CD4-positive, alpha-beta T cell (primary cell): ENCODE data around the gene PDZD8. TPM values are rescaled to one million over a fixed set of nuclear protein-coding genes. Genes with fewer than 3 reads are reported as not detected.

Experiments
- ATAC-seq: fragments of 200-7000 bp; cut with Tn5 transposase; one replicate; pipeline ENCODE4 v1.10.0; 2022; ENCODE audit warnings: mild to moderate bottlenecking; ENCODE audit not compliant: poor library complexity
- CTCF ChIA-PET: fragments of 350-600 bp; sonication (Branson Sonifier 250); formaldehyde crosslinking; loops from one replicate; lab custom pipeline; 2021; ENCODE audit warnings: antibody characterized with exemption, inconsistent platforms; lab: Charles Lee
- POLR2A ChIA-PET: fragments of 350-600 bp; sonication (Branson Sonifier 250); formaldehyde crosslinking; loops from one replicate; lab custom pipeline; 2021; ENCODE audit warnings: antibody characterized with exemption, inconsistent platforms; lab: Charles Lee
- DNase-seq, 14 experiments: peaks; one replicate each; pipeline ENCODE4 v3.0.0-alpha.2; 2013 to 2020; ENCODE audit warnings: mixed read lengths in 2 of 14
- H3K27ac ChIP-seq, 2 donors: one replicate each; pipeline versions ENCODE4 v1.5.1 to v1.7.0; 2013; ENCODE audit warnings: low read length in 2 of 2, low read depth in 1 of 2, mild to moderate bottlenecking in 1 of 2
- H3K27me3 ChIP-seq, 2 experiments: 1 replicate in 1 of 2; 2 replicates in 1 of 2; pipeline versions ENCODE4 v1.6.1 to v1.7.0; 2013; ENCODE audit warnings: low read length in 2 of 2, control low read depth in 1 of 2, mild to moderate bottlenecking in 1 of 2, moderate library complexity in 1 of 2; ENCODE audit not compliant: insufficient read depth in 2 of 2, control insufficient read depth in 1 of 2
- H3K36me3 ChIP-seq: one replicate; pipeline ENCODE4 v1.6.1; 2013; ENCODE audit warnings: low read length, control low read depth; ENCODE audit not compliant: insufficient read depth
- H3K4me1 ChIP-seq: one replicate; pipeline ENCODE4 v1.6.1; 2013; ENCODE audit warnings: low read length, control low read depth; ENCODE audit not compliant: insufficient read depth
- H3K4me3 ChIP-seq: one replicate; pipeline ENCODE4 v1.5.1; 2013; ENCODE audit warnings: mild to moderate bottlenecking, low read length, moderate library complexity
- H3K9me3 ChIP-seq, 2 experiments: 1 replicate in 1 of 2; 2 replicates in 1 of 2; pipeline versions ENCODE4 v1.6.1 to v1.7.0; 2013; ENCODE audit warnings: low read length in 2 of 2, mild to moderate bottlenecking in 2 of 2, control low read depth in 1 of 2, moderate library complexity in 1 of 2; ENCODE audit not compliant: control insufficient read depth in 1 of 2, insufficient read depth in 1 of 2
- H3K27ac Mint-ChIP-seq: one replicate; pipeline ENCODE4 v1.8.0; 2020; ENCODE audit warnings: mixed read lengths
- H3K27me3 Mint-ChIP-seq: one replicate; pipeline ENCODE4 v1.8.0; 2021; ENCODE audit warnings: mixed read lengths
- H3K36me3 Mint-ChIP-seq: one replicate; pipeline ENCODE4 v1.8.0; 2021; ENCODE audit warnings: low read depth, mixed read lengths
- H3K4me1 Mint-ChIP-seq: one replicate; pipeline ENCODE4 v1.8.0; 2021; ENCODE audit warnings: low read depth, mixed read lengths
- H3K4me3 Mint-ChIP-seq: one replicate; pipeline ENCODE4 v1.8.0; 2020; ENCODE audit warnings: mild to moderate bottlenecking, mixed read lengths
- H3K9me3 Mint-ChIP-seq: one replicate; pipeline ENCODE4 v1.8.0; 2020; ENCODE audit warnings: mixed read lengths
- CTCF ChIP-seq: fragments of 200-600 bp; IDR thresholded peaks from one replicate; pipeline ENCODE4 v1.8.0; 2022; ENCODE audit warnings: antibody characterized with exemption, mild to moderate bottlenecking
- intact Hi-C, 2 experiments: fragments of 100-400 bp; cut with DNase I in 1 of 2; cut with micrococcal nuclease in 1 of 2; formaldehyde crosslinking; loops; one replicate each; pipeline versions ENCODE4 v1.15.1 to v1.9.0; 2023 to 2025; cut with DNase I, micrococcal nuclease
- total RNA-seq, 174 experiments: library from RNA in 2 of 174; stranded (reverse) in 2 of 174; gene quantifications; one replicate each; pipeline ENCODE4 v1.2.3 and lab custom pipeline; 2021 to 2026

The PDZD8 gene
- total RNA-seq, 2 experiments from 2014 or later: 25.2 to 31.1 TPM

GRCh38 chr10:117299435-117299834, 75.8 kb downstream of the PDZD8 start:
- Mint-ChIP-seq H3K36me3 (peaks cover 41% of the 10 kb centered on the region), H3K9me3 (peaks cover 12% of the 10 kb centered on the region), H3K27ac (no peak overlapping the region), H3K4me3 (no peak overlapping the region), H3K27me3 (no peaks in the 10 kb centered on the region), H3K4me1 (peaks cover 5% of the 10 kb centered on the region)
- ChIA-PET CTCF (no interaction called here), POLR2A (no interaction called here)
- Histone ChIP-seq H3K4me1 (no peaks in the 10 kb centered on the region), H3K36me3 (no peaks in the 10 kb centered on the region), H3K27ac (no peak overlapping the region), H3K4me3 (no peak overlapping the region), H3K27me3 (no peaks in the 10 kb centered on the region), H3K9me3 (peaks cover 6 to 7% of the 10 kb centered on the region in 2 experiments)
- TF ChIP-seq CTCF: no peak
- ATAC-seq (no peak), DNase-seq (no peak)
- intact Hi-C loops: no loop called here

GRCh38 chr10:117298219-117298618, 77.0 kb downstream of the PDZD8 start:
- intact Hi-C loops: no loop called here
- peaks cover 31% of the 10 kb centered on the region for H3K36me3 Mint-ChIP-seq
- no peak overlapping the region for H3K4me3 Mint-ChIP-seq
- H3K4me1 Mint-ChIP-seq: peaks cover 5% of the 10 kb centered on the region
- H3K4me1 ChIP-seq: no peaks in the 10 kb centered on the region
- H3K36me3 ChIP-seq: no peaks in the 10 kb centered on the region
- DNase-seq (no peak), ATAC-seq (no peak)
- H3K9me3 ChIP-seq: peaks cover 0 to 6% of the 10 kb centered on the region in 2 experiments
- no peak overlapping the region for H3K27ac Mint-ChIP-seq
- no peak for TF ChIP-seq CTCF
- H3K4me3 ChIP-seq: no peak overlapping the region
- no peaks in the 10 kb centered on the region for H3K27me3 Mint-ChIP-seq
- no peaks in the 10 kb centered on the region for H3K27me3 ChIP-seq
- H3K27ac ChIP-seq: no peak overlapping the region
- peaks cover 12% of the 10 kb centered on the region for H3K9me3 Mint-ChIP-seq
- POLR2A ChIA-PET: no interaction called here
- CTCF ChIA-PET: interaction anchor here (0.6 kb wide), 1 partner anchor 27 kb away, joined by 4 read pairs; no protein-coding TSS in a partner anchor

GRCh38 chr10:117294735-117295134, 80.5 kb downstream of the PDZD8 start:
- no peaks in the 10 kb centered on the region for H3K4me1 ChIP-seq
- no peak overlapping the region for H3K4me3 Mint-ChIP-seq
- H3K27ac Mint-ChIP-seq: no peak overlapping the region
- H3K9me3 ChIP-seq: peaks cover 0 to under 1% of the 10 kb centered on the region in 2 experiments
- no peaks in the 10 kb centered on the region for H3K27me3 Mint-ChIP-seq
- no peak overlapping the region for H3K27ac ChIP-seq
- ChIA-PET POLR2A (no interaction called here), CTCF (no interaction called here)
- no peak for TF ChIP-seq CTCF
- peaks cover 3% of the 10 kb centered on the region for H3K9me3 Mint-ChIP-seq
- H3K36me3 Mint-ChIP-seq: peaks cover 2% of the 10 kb centered on the region
- H3K27me3 ChIP-seq: no peaks in the 10 kb centered on the region
- ATAC-seq (no peak), DNase-seq (no peak)
- intact Hi-C loops: no loop called here
- peaks cover 6% of the 10 kb centered on the region for H3K36me3 ChIP-seq
- no peak overlapping the region for H3K4me3 ChIP-seq
- H3K4me1 Mint-ChIP-seq: peaks cover 5% of the 10 kb centered on the region
